NB4 (cell line): ENCODE data around the gene HOXA6.

Experiments
- CTCF ChIP-seq: IDR thresholded peaks from one replicate; pipeline ENCODE4 v1.5.1; 2012; ENCODE audit warnings: low read depth, low read length
- MAX ChIP-seq: IDR thresholded peaks from 2 replicates; pipeline ENCODE4 v1.6.1; 2011; ENCODE audit warnings: low read depth, low read length
- MYC ChIP-seq: IDR thresholded peaks from 2 replicates; pipeline ENCODE4 v1.6.1; 2011; ENCODE audit warnings: low read depth, low read length
- POLR2A ChIP-seq: IDR thresholded peaks from 2 replicates; pipeline ENCODE4 v1.6.1; 2011; ENCODE audit warnings: mild to moderate bottlenecking; ENCODE audit not compliant: insufficient read length; ENCODE audit errors: extremely low read depth

- no peak for TF ChIP-seq CTCF
- TF ChIP-seq MAX, result peak; percentile 61
- TF ChIP-seq POLR2A, result no peak
- peak; percentile 44 for TF ChIP-seq MYC
Measured at GRCh38 chr7:27134392-27134791, 13.2 kb downstream of the HOXA6 start.
